HepG2 (cell line): ENCODE measurements around the gene ATOSB. TPM values are rescaled to one million over a fixed set of nuclear protein-coding genes. Genes with fewer than 3 reads are reported as not detected.

Experiments used
- CBX5 ChIP-seq: sonication (generic); formaldehyde crosslinking; IDR thresholded peaks from 2 replicates; pipeline ENCODE4 v1.4.0; 2020; ENCODE audit warnings: missing genetic modification reagents, borderline replicate concordance
- DRAP1 ChIP-seq: IDR thresholded peaks from 2 replicates; pipeline ENCODE4 v1.6.1; 2016; ENCODE audit warnings: missing genetic modification reagents, missing compliant biosample characterization
- ETV5 ChIP-seq: IDR thresholded peaks from 2 replicates; pipeline ENCODE4 v1.6.1; 2018; ENCODE audit warnings: missing biosample characterization, missing genetic modification reagents, inconsistent platforms, borderline replicate concordance
- GMEB1 ChIP-seq: sonication (generic); formaldehyde crosslinking; IDR thresholded peaks from 2 replicates; pipeline ENCODE4 v1.5.1; 2020; ENCODE audit warnings: missing genetic modification reagents, mild to moderate bottlenecking, borderline replicate concordance
- GTF2F1 ChIP-seq: fragments of 150-350 bp; IDR thresholded peaks from 2 replicates; pipeline ENCODE4 v1.6.1; 2014; ENCODE audit warnings: low read length
- HNRNPLL ChIP-seq: fragments of 200-400 bp; formaldehyde crosslinking; IDR thresholded peaks from 2 replicates; pipeline ENCODE4 v1.6.1; 2017; ENCODE audit warnings: mild to moderate bottlenecking, low read depth, low read length; ENCODE audit not compliant: poor library complexity, severe bottlenecking
- KDM5A ChIP-seq: fragments of 200-600 bp; sonication (generic); IDR thresholded peaks from 2 replicates; pipeline ENCODE4 v1.7.0; 2018; ENCODE audit warnings: antibody characterized with exemption, mild to moderate bottlenecking, low read length, borderline replicate concordance
- NFE2L1 ChIP-seq: sonication (generic); formaldehyde crosslinking; IDR thresholded peaks from 2 replicates; pipeline ENCODE4 v1.4.0; 2020; ENCODE audit warnings: missing genetic modification reagents, mild to moderate bottlenecking, borderline replicate concordance
- REL ChIP-seq: sonication (generic); formaldehyde crosslinking; conservative IDR thresholded peaks from 2 replicates; pipeline ENCODE4 v1.8.0; 2022; ENCODE audit warnings: mild to moderate bottlenecking, missing genetic modification reagents, moderate library complexity
- SNAPC2 ChIP-seq: sonication (generic); formaldehyde crosslinking; IDR thresholded peaks from 2 replicates; pipeline ENCODE4 v1.8.1; 2022; ENCODE audit warnings: mild to moderate bottlenecking, missing genetic modification reagents
- SNAPC5 ChIP-seq: sonication (generic); formaldehyde crosslinking; IDR thresholded peaks from 2 replicates; pipeline ENCODE4 v1.8.1; 2023; ENCODE audit warnings: mild to moderate bottlenecking, missing genetic modification reagents, borderline replicate concordance
- SRF ChIP-seq: IDR thresholded peaks from 2 replicates; pipeline ENCODE4 v1.6.1; 2011; ENCODE audit warnings: mild to moderate bottlenecking, low read depth, low read length, moderate library complexity
- THYN1 ChIP-seq: sonication (generic); formaldehyde crosslinking; IDR thresholded peaks from 2 replicates; pipeline ENCODE4 v1.8.1; 2023; ENCODE audit warnings: low read depth, mild to moderate bottlenecking, moderate library complexity, missing genetic modification reagents, borderline replicate concordance
- TRAFD1 ChIP-seq: sonication (generic); formaldehyde crosslinking; IDR thresholded peaks from 2 replicates; pipeline ENCODE4 v1.5.1; 2020; ENCODE audit warnings: missing genetic modification reagents, mild to moderate bottlenecking, borderline replicate concordance
- ZBTB25 ChIP-seq: IDR thresholded peaks from 2 replicates; pipeline ENCODE4 v1.6.1; 2018; ENCODE audit warnings: missing genetic modification reagents
- ZFP1 ChIP-seq: IDR thresholded peaks from 2 replicates; pipeline ENCODE4 v1.6.1; 2016
- ZNF326 ChIP-seq: sonication (generic); formaldehyde crosslinking; IDR thresholded peaks from 2 replicates; pipeline ENCODE4 v1.4.0; 2020; ENCODE audit warnings: missing genetic modification reagents, borderline replicate concordance
- ZNF496 ChIP-seq: sonication (generic); formaldehyde crosslinking; IDR thresholded peaks from 2 replicates; pipeline ENCODE4 v1.8.1; 2023; ENCODE audit warnings: mild to moderate bottlenecking, moderate library complexity, missing genetic modification reagents; ENCODE audit not compliant: insufficient replicate concordance
- ZNF530 ChIP-seq: sonication (generic); formaldehyde crosslinking; IDR thresholded peaks from 2 replicates; pipeline ENCODE4 v1.5.0; 2020; ENCODE audit warnings: low read depth, mild to moderate bottlenecking, missing genetic modification reagents
- ZNF550 ChIP-seq: sonication (generic); formaldehyde crosslinking; IDR thresholded peaks from 2 replicates; pipeline ENCODE4 v1.4.0; 2020; ENCODE audit warnings: mild to moderate bottlenecking, missing genetic modification reagents, borderline replicate concordance
- ZNF562 ChIP-seq: sonication (generic); formaldehyde crosslinking; IDR thresholded peaks from 2 replicates; pipeline ENCODE4 v1.8.0; 2022; ENCODE audit warnings: missing genetic modification reagents, borderline replicate concordance
- ZNF672 ChIP-seq: sonication (generic); formaldehyde crosslinking; IDR thresholded peaks from 2 replicates; pipeline ENCODE4 v1.8.1; 2022; ENCODE audit warnings: missing genetic modification reagents
- ZNF703 ChIP-seq: sonication (generic); formaldehyde crosslinking; IDR thresholded peaks from 2 replicates; pipeline ENCODE4 v1.5.1; 2020; ENCODE audit warnings: missing genetic modification reagents, mild to moderate bottlenecking, moderate library complexity, borderline replicate concordance
- ZSCAN9 ChIP-seq: IDR thresholded peaks from 2 replicates; pipeline ENCODE4 v1.6.1; 2016; ENCODE audit warnings: borderline replicate concordance
- polyA plus RNA-seq, 8 experiments: library from polyadenylated mRNA; depleted of rRNA in 3 of 8; stranded (reverse) in 7 of 8; unstranded in 1 of 8; fragments of >200 nt; fragmentation: Illumina TruSeq in 4 of 8; extraction: Trizol in 4 of 8; gene quantifications; 2 replicates each; pipeline versions ENCODE4 v1.2.1 to v1.2.3, GENCODE V29; 2011 to 2016; ENCODE audit warnings: low read depth in 4 of 8, missing spikeins in 1 of 8, mixed read lengths in 1 of 8; ENCODE audit not compliant: insufficient read depth in 1 of 8
- total RNA-seq, 5 experiments: library from RNA; depleted of rRNA; stranded (reverse); fragments of >200 nt; fragmentation: Illumina TruSeq; extraction: Trizol; gene quantifications; 2 replicates each; pipeline ENCODE4 v1.2.3, GENCODE V29; 2016; ENCODE audit warnings: low read depth in 1 of 5

Gene ATOSB
- total and polyA plus RNA-seq, 2 of the 13 experiments (the other 11 are each of a cell fraction or from before 2014, with no cell fraction given): 1.9 to 6.4 TPM

GRCh38 chr9:35096035-35096849, 19.4 kb downstream of the ATOSB start, which contains the start of gene PIGO (continued):
- TF ChIP-seq ZNF496 (CRISPR knock-in tag): no peak
- TF ChIP-seq ZNF550 (CRISPR knock-in tag): no peak
- 0 out of 2 replicates have a peak, but pooled peaks have one; percentile 34 for TF ChIP-seq REL (CRISPR knock-in tag)
- TF ChIP-seq ZNF703 (CRISPR knock-in tag): peak; percentile 68; the same call in 1 of the 2 replicates
- TF ChIP-seq GTF2F1: no peak
- 0 out of 2 replicates have a peak, but pooled peaks have one; percentile 41 for TF ChIP-seq CBX5 (CRISPR knock-in tag)
- TF ChIP-seq KDM5A: peak; percentile 90
- peak; percentile 66 for TF ChIP-seq DRAP1 (CRISPR knock-in tag)
- TF ChIP-seq SNAPC5 (CRISPR knock-in tag): no peak; the same call in 1 of the 2 replicates
- peak; percentile 45; the same call in 1 of the 2 replicates for TF ChIP-seq ZNF672
- TF ChIP-seq NFE2L1 (CRISPR knock-in tag): peak; percentile 26; the same call in 1 of the 2 replicates
- TF ChIP-seq ZFP1: no peak
- TF ChIP-seq ZNF326 (CRISPR knock-in tag): no peak
- TF ChIP-seq ZSCAN9: peak; percentile 78; the same call in 1 of the 2 replicates
- TF ChIP-seq ZNF562 (CRISPR knock-in tag): no peak
- TF ChIP-seq ZBTB25: peak; percentile 30
- peak; percentile 94 for TF ChIP-seq GMEB1
- no peak for TF ChIP-seq TRAFD1 (CRISPR knock-in tag)
- TF ChIP-seq THYN1 (CRISPR knock-in tag): no peak
- TF ChIP-seq HNRNPLL: peak; percentile 74
- no peak for TF ChIP-seq SRF
- no peak for TF ChIP-seq ZNF530 (CRISPR knock-in tag)
- TF ChIP-seq ETV5 (CRISPR knock-in tag): peak; percentile 90
- no peak for TF ChIP-seq SNAPC2 (CRISPR knock-in tag)
